H9 (cell line): ENCODE measurements around the gene CCNQ. TPM values are rescaled to one million over a fixed set of nuclear protein-coding genes. Genes with fewer than 3 reads are reported as not detected.

Experiments
- DNase-seq: peaks from one replicate; pipeline ENCODE4 v3.0.0-alpha.2; 2017
- H2AFZ ChIP-seq: one replicate; pipeline ENCODE4 v1.6.1; 2013; ENCODE audit warnings: mild to moderate bottlenecking, low read length, control low read depth, moderate library complexity
- H2AK5ac ChIP-seq: 2 replicates; pipeline ENCODE4 v1.6.1; 2013; ENCODE audit warnings: low read length, control low read depth, mixed read lengths; ENCODE audit not compliant: insufficient read length
- H2BK120ac ChIP-seq: one replicate; pipeline ENCODE4 v1.6.1; 2013; ENCODE audit warnings: low read depth, mild to moderate bottlenecking, low read length, control low read depth, inconsistent platforms; ENCODE audit not compliant: poor library complexity, severe bottlenecking
- H2BK12ac ChIP-seq: 2 replicates; pipeline ENCODE4 v1.6.1; 2013; ENCODE audit warnings: low read length, control low read depth, mixed read lengths, low read depth; ENCODE audit not compliant: insufficient read length
- H2BK15ac ChIP-seq: 2 replicates; pipeline ENCODE4 v1.6.1; 2013; ENCODE audit warnings: low read depth, low read length, control low read depth
- H2BK20ac ChIP-seq: one replicate; pipeline ENCODE4 v1.6.1; 2013; ENCODE audit warnings: low read depth, mild to moderate bottlenecking, low read length, control low read depth, inconsistent platforms; ENCODE audit not compliant: poor library complexity, severe bottlenecking
- H2BK5ac ChIP-seq: 2 replicates; pipeline ENCODE4 v1.6.1; 2013; ENCODE audit warnings: low read length, control low read depth, mixed read lengths; ENCODE audit not compliant: insufficient read length
- H3K14ac ChIP-seq: 2 replicates; pipeline ENCODE4 v1.6.1; 2013; ENCODE audit warnings: low read length, control low read depth; ENCODE audit not compliant: insufficient read depth
- H3K18ac ChIP-seq: 2 replicates; pipeline ENCODE4 v1.6.1; 2013; ENCODE audit warnings: low read depth, mild to moderate bottlenecking, mixed read lengths, low read length, control low read depth; ENCODE audit not compliant: insufficient read length
- H3K23ac ChIP-seq: 2 replicates; pipeline ENCODE4 v1.6.1; 2013; ENCODE audit warnings: low read length, control low read depth, mixed read lengths, low read depth; ENCODE audit not compliant: insufficient read length
- H3K23me2 ChIP-seq: 2 replicates; pipeline ENCODE4 v1.6.1; 2013; ENCODE audit warnings: low read depth, mild to moderate bottlenecking, mixed read lengths, low read length, control low read depth; ENCODE audit not compliant: insufficient read length, poor library complexity, severe bottlenecking
- H3K27ac ChIP-seq: 2 replicates; pipeline ENCODE4 v1.5.1; 2013; ENCODE audit warnings: low read length, control low read depth, mixed read lengths, low read depth; ENCODE audit not compliant: insufficient read length
- H3K27me3 ChIP-seq: 2 replicates; pipeline ENCODE4 v1.6.1; 2013; ENCODE audit warnings: low read length, control low read depth, inconsistent platforms; ENCODE audit not compliant: insufficient read depth
- H3K4ac ChIP-seq: 2 replicates; pipeline ENCODE4 v1.6.1; 2013; ENCODE audit warnings: low read depth, mild to moderate bottlenecking, control low read depth, inconsistent platforms, low read length, moderate library complexity
- H3K4me1 ChIP-seq: 2 replicates; pipeline ENCODE4 v1.6.1; 2013; ENCODE audit warnings: low read length, control low read depth, inconsistent platforms; ENCODE audit not compliant: insufficient read depth
- H3K4me2 ChIP-seq: 2 replicates; pipeline ENCODE4 v1.6.1; 2013; ENCODE audit warnings: low read length, control low read depth, mixed read lengths; ENCODE audit not compliant: insufficient read length, insufficient read depth
- H3K56ac ChIP-seq: 2 replicates; pipeline ENCODE4 v1.6.1; 2013; ENCODE audit warnings: low read depth, mild to moderate bottlenecking, mixed read lengths, low read length, control low read depth; ENCODE audit not compliant: insufficient read length
- H3K79me1 ChIP-seq: 2 replicates; pipeline ENCODE4 v1.6.1; 2013; ENCODE audit warnings: low read depth, mild to moderate bottlenecking, moderate library complexity, low read length, control low read depth, inconsistent platforms; ENCODE audit not compliant: insufficient read depth, poor library complexity, severe bottlenecking
- H3K79me2 ChIP-seq: 2 replicates; pipeline ENCODE4 v1.6.1; 2013; ENCODE audit warnings: low read length, control low read depth, inconsistent platforms; ENCODE audit not compliant: insufficient read depth
- H3K9ac ChIP-seq: 2 replicates; pipeline ENCODE4 v1.6.1; 2013; ENCODE audit warnings: low read length, control low read depth, mixed read lengths; ENCODE audit not compliant: insufficient read length; ENCODE audit errors: extremely low read depth
- H3K9me3 ChIP-seq: one replicate; pipeline ENCODE4 v1.6.1; 2013; ENCODE audit warnings: low read depth, low read length, inconsistent platforms; ENCODE audit not compliant: control insufficient read depth
- H3T11ph ChIP-seq: one replicate; pipeline ENCODE4 v1.6.1; 2013; ENCODE audit warnings: mild to moderate bottlenecking, low read length, control low read depth, inconsistent platforms
- H4K20me1 ChIP-seq: one replicate; pipeline ENCODE4 v1.6.1; 2013; ENCODE audit not compliant: control insufficient read depth, insufficient read length, insufficient read depth
- H4K5ac ChIP-seq: 2 replicates; pipeline ENCODE4 v1.6.1; 2013; ENCODE audit warnings: low read depth, mild to moderate bottlenecking, mixed read lengths, low read length, control low read depth; ENCODE audit not compliant: insufficient read length
- H4K8ac ChIP-seq: replicated peaks from 2 replicates; pipeline ENCODE4 v1.6.1; 2013; ENCODE audit warnings: low read length, control low read depth, mixed read lengths, low read depth; ENCODE audit not compliant: insufficient read length
- H4K91ac ChIP-seq: 2 replicates; pipeline ENCODE4 v1.6.1; 2013; ENCODE audit warnings: low read depth, mild to moderate bottlenecking, moderate library complexity, mixed read lengths, low read length, control low read depth; ENCODE audit not compliant: insufficient read length
- H3K27ac Mint-ChIP-seq, 3 experiments: 2 replicates in 2 of 3; 3 replicates in 1 of 3; pipeline ENCODE4 v1.8.0; 2020 to 2021; ENCODE audit warnings: mixed read lengths in 3 of 3, mild to moderate bottlenecking in 1 of 3, moderate library complexity in 1 of 3
- H3K27me3 Mint-ChIP-seq: 2 replicates; pipeline ENCODE4 v1.8.0; 2021; ENCODE audit warnings: low read depth, mild to moderate bottlenecking, moderate library complexity, mixed read lengths
- H3K36me3 Mint-ChIP-seq, 3 experiments: 2 replicates in 2 of 3; 3 replicates in 1 of 3; pipeline ENCODE4 v1.8.0; 2020 to 2021; ENCODE audit warnings: low read depth in 3 of 3, mixed read lengths in 3 of 3; ENCODE audit not compliant: insufficient read depth in 1 of 3
- H3K4me1 Mint-ChIP-seq, 2 experiments: 2 replicates each; pipeline ENCODE4 v1.8.0; 2020; ENCODE audit warnings: mixed read lengths in 2 of 2
- H3K4me3 Mint-ChIP-seq, 2 experiments: 2 replicates in 1 of 2; 3 replicates in 1 of 2; pipeline ENCODE4 v1.8.0; 2020 to 2021; ENCODE audit warnings: mild to moderate bottlenecking in 2 of 2, mixed read lengths in 2 of 2, moderate library complexity in 1 of 2
- H3K9me3 Mint-ChIP-seq, 2 experiments: 2 replicates in 1 of 2; 3 replicates in 1 of 2; pipeline ENCODE4 v1.8.0; 2020; ENCODE audit warnings: mild to moderate bottlenecking in 2 of 2, mixed read lengths in 2 of 2, moderate library complexity in 1 of 2
- CTCF ChIP-seq: fragments of 200-600 bp; sonication (generic); conservative IDR thresholded peaks from 3 replicates; pipeline ENCODE4 v1.8.0; 2021; ENCODE audit warnings: antibody characterized with exemption, mild to moderate bottlenecking
- whole genome bisulfite sequencing: extraction: QIAGEN DNeasy Blood & Tissue Kit; methylation state at CpG from one replicate; pipeline ENCODE4 v1.1.7; 2013; ENCODE audit warnings: missing lambda C conversion rate, low lambda C conversion rate, mixed read lengths; ENCODE audit not compliant: insufficient read length; ENCODE audit errors: extremely low coverage; 5-methylcytosine and 5-hydroxymethylcytosine counted together
- total RNA-seq: library from RNA; stranded (reverse); gene quantifications from 2 replicates; pipeline ENCODE4 v1.2.1, GENCODE V29; 2021

The CCNQ gene
- total RNA-seq, 1 experiment from 2014 or later: 18.4 TPM

GRCh38 chrX:153611298-153612095 is 12.6 kb upstream of the CCNQ start:
- H3K4me3 Mint-ChIP-seq: no peak overlapping the region
- Histone ChIP-seq H3K9me3 (peaks cover 27% of the 10 kb centered on the region), H3K14ac (no peak overlapping the region), H2AFZ (no peak overlapping the region), H2BK15ac (no peak overlapping the region), H3K9ac (no peak overlapping the region), H4K8ac (no peak overlapping the region), H3K27me3 (no peaks in the 10 kb centered on the region; the same call in 1 of the 2 replicates), H2BK120ac (no peak overlapping the region), H3K79me1 (no peaks in the 10 kb centered on the region), H4K5ac (no peak overlapping the region), H3T11ph (no peak overlapping the region), H3K79me2 (no peaks in the 10 kb centered on the region), H2BK12ac (no peak overlapping the region), H2AK5ac (no peak overlapping the region), H3K23me2 (peaks cover 5% of the 10 kb centered on the region), H3K23ac (no peak overlapping the region), H3K18ac (no peak overlapping the region), H4K20me1 (no peaks in the 10 kb centered on the region), H2BK5ac (no peak overlapping the region), H3K27ac (no peak overlapping the region), H3K4me2 (no peak overlapping the region), H3K56ac (no peak overlapping the region), H2BK20ac (no peak overlapping the region), H3K4me1 (no peaks in the 10 kb centered on the region), H3K4ac (no peak overlapping the region), H4K91ac (no peak overlapping the region)
- H3K4me1 Mint-ChIP-seq: 0 out of 4 replicates have a peak, but pooled peaks cover 0 to 3% of the 10 kb centered on the region in 2 experiments
- no peak for DNase-seq
- no CpG with 5 or more reads among the region's 14 CpGs for WGBS
- H3K27ac Mint-ChIP-seq: no peak overlapping the region
- H3K36me3 Mint-ChIP-seq: peaks cover 0 to 3% (median 0%) of the 10 kb centered on the region in 3 experiments; a peak in 3 of 7 replicates
- no peak for TF ChIP-seq CTCF
- peaks cover 90% of the 10 kb centered on the region for H3K27me3 Mint-ChIP-seq
- peaks cover 67 to 77% of the 10 kb centered on the region in 2 experiments for H3K9me3 Mint-ChIP-seq
